KMS-11 (cell line): ENCODE measurements around the gene SLC7A8.

Source experiments
- H2AFZ ChIP-seq: fragments of 200-600 bp; sonication (generic); 2 replicates; pipeline ENCODE4 v1.6.1; 2016; ENCODE audit warnings: antibody characterized with exemption, mixed run types, low read depth
- H3K27ac ChIP-seq: fragments of 200-600 bp; sonication (generic); 2 replicates; pipeline ENCODE4 v1.6.1; 2016; ENCODE audit warnings: mild to moderate bottlenecking, mixed run types
- H3K27me3 ChIP-seq: fragments of 200-600 bp; sonication (generic); 2 replicates; pipeline ENCODE4 v1.6.1; 2017; ENCODE audit warnings: mild to moderate bottlenecking, low read depth, mixed run types, moderate library complexity; ENCODE audit not compliant: insufficient read depth
- H3K36me3 ChIP-seq: fragments of 200-600 bp; sonication (generic); 2 replicates; pipeline ENCODE4 v1.6.1; 2017; ENCODE audit warnings: mild to moderate bottlenecking, mixed run types; ENCODE audit not compliant: insufficient read depth
- H3K4me1 ChIP-seq: fragments of 200-600 bp; sonication (generic); 2 replicates; pipeline ENCODE4 v1.6.1; 2016; ENCODE audit warnings: mild to moderate bottlenecking, low read depth, mixed run types; ENCODE audit not compliant: poor library complexity, severe bottlenecking
- H3K4me2 ChIP-seq: fragments of 200-600 bp; sonication (generic); 2 replicates; pipeline ENCODE4 v1.7.0; 2016; ENCODE audit warnings: mild to moderate bottlenecking, mixed run types
- H3K4me3 ChIP-seq: fragments of 200-600 bp; sonication (generic); IDR thresholded peaks from 2 replicates; pipeline ENCODE4 v1.6.1; 2017; ENCODE audit warnings: low read depth, low read length, mixed read lengths; ENCODE audit not compliant: insufficient read depth
- H3K79me2 ChIP-seq: fragments of 200-600 bp; sonication (generic); 2 replicates; pipeline ENCODE4 v1.6.1; 2016; ENCODE audit warnings: low read depth, mixed run types; ENCODE audit not compliant: insufficient read depth
- H3K9ac ChIP-seq: fragments of 200-600 bp; sonication (generic); 2 replicates; pipeline ENCODE4 v1.6.1; 2016; ENCODE audit warnings: mild to moderate bottlenecking, mixed run types
- H4K20me1 ChIP-seq: fragments of 200-600 bp; sonication (generic); 2 replicates; pipeline ENCODE4 v1.6.1; 2016; ENCODE audit warnings: mild to moderate bottlenecking, mixed run types; ENCODE audit not compliant: insufficient read depth
- TF ChIP-seq, protein P1 (sequence below): fragments of 200-600 bp; sonication (generic); conservative IDR thresholded peaks from 2 replicates; pipeline ENCODE4 v1.6.1; 2017; ENCODE audit warnings: low read depth, mild to moderate bottlenecking, antibody characterized with exemption, low read length, moderate library complexity, mixed read lengths

The SLC7A8 gene

DNA sequence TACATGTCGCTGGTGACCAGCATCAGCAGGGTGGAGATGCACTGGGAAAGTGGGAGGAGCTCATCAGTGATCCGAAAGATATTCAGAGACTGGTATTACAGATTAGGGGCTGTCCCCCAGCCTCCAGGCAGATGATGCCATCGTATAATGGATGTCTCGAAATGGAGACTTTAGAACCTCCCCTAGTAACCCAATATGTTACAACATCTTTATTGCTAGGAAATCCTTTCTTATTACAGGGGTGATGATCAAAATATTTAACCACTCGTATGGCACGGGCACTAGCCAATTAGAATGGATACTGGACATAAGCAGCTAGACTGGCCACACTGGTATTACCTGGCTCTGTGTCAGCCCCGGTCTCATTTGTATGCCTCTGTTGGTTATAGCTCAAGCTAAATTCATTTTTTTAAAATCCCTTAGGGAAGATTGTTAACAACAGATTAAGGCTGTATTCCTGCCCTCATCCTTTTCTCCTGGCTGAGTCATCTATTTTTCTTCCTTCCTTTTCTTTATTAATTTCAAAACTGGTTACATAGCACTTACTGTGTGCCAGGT, 53.6 kb downstream of the SLC7A8 start:
- H2AFZ ChIP-seq, result no peak overlapping the region
- H3K79me2 ChIP-seq, result no peaks in the 10 kb centered on the region
- H3K9ac ChIP-seq, result no peak overlapping the region
- no peaks in the 10 kb centered on the region for H3K36me3 ChIP-seq
- H4K20me1 ChIP-seq, result no peaks in the 10 kb centered on the region
- no peak overlapping the region for H3K27ac ChIP-seq
- H3K4me3 ChIP-seq, result no peak overlapping the region
- TF ChIP-seq, protein P1, sequence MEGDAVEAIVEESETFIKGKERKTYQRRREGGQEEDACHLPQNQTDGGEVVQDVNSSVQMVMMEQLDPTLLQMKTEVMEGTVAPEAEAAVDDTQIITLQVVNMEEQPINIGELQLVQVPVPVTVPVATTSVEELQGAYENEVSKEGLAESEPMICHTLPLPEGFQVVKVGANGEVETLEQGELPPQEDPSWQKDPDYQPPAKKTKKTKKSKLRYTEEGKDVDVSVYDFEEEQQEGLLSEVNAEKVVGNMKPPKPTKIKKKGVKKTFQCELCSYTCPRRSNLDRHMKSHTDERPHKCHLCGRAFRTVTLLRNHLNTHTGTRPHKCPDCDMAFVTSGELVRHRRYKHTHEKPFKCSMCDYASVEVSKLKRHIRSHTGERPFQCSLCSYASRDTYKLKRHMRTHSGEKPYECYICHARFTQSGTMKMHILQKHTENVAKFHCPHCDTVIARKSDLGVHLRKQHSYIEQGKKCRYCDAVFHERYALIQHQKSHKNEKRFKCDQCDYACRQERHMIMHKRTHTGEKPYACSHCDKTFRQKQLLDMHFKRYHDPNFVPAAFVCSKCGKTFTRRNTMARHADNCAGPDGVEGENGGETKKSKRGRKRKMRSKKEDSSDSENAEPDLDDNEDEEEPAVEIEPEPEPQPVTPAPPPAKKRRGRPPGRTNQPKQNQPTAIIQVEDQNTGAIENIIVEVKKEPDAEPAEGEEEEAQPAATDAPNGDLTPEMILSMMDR, result no peak
- no peak overlapping the region for H3K4me2 ChIP-seq
- no peaks in the 10 kb centered on the region for H3K4me1 ChIP-seq
- H3K27me3 ChIP-seq, result no peaks in the 10 kb centered on the region

DNA sequence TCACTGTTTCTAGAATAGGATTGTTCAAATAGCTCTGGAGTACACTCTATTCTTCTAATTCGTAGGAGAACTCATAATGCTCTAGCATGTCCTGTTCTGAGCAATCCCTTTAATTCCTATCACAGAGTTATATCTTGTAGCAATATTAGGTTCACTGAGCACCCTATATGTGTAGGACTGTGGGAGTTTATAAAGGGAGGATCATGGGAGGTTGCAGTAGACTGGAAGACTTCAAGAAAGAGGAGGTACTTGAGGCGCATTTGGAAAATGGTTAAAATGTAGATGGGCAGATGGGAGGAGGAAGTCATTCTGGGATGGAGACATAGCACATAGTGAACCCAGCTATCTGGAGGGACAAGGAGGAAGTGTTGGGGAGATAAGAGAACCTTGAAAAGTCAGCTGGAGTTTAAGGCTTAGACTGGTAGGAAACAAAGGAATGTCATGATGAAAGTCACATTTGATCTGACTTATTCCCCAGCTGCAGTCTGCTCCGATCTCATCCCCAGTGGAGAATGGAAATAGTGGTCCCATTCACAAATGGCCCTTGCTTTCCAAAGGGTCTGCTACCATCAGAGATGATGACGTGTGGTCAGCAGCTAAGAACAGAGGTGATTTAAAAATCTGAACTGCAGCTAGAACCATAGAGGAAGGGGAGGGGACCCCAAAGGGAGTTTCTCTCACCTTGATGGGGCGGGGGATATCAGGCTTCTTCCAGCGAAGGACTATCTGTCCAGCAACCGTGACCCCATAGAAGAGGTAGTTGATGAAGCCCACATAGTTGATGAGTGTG, 54.3 kb downstream of the SLC7A8 start:
- Histone ChIP-seq H4K20me1 (no peaks in the 10 kb centered on the region), H3K27ac (no peak overlapping the region), H3K4me1 (no peaks in the 10 kb centered on the region), H3K79me2 (no peaks in the 10 kb centered on the region), H2AFZ (no peak overlapping the region), H3K36me3 (no peaks in the 10 kb centered on the region), H3K9ac (no peak overlapping the region), H3K4me2 (no peak overlapping the region), H3K4me3 (no peak overlapping the region), H3K27me3 (no peaks in the 10 kb centered on the region)
- TF ChIP-seq, protein P1, result no peak

DNA sequence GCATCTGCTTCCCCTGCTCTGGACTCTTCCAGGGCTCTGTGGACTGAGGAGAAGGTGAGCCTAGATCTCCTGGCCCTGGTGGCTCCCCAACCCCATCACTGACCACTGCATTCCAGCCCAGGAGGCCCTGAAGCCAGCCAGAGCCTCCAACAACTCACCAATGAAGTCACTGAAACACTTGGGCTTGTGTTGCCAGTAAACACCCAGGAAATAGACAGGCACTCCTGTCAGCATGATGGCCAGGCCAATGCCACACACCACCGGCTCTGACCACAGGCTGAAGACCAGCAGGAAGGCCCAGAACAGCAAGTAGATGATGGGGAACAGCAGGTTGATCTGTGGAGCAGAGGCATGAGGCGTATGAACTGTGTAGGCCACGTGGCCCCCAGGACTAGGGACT, 55.6 kb downstream of the SLC7A8 start:
- Histone ChIP-seq H4K20me1 (no peaks in the 10 kb centered on the region), H3K4me3 (no peak overlapping the region), H3K4me1 (no peaks in the 10 kb centered on the region), H3K9ac (no peak overlapping the region), H3K4me2 (no peak overlapping the region), H3K79me2 (no peaks in the 10 kb centered on the region), H2AFZ (no peak overlapping the region), H3K36me3 (no peaks in the 10 kb centered on the region), H3K27me3 (no peaks in the 10 kb centered on the region), H3K27ac (no peak overlapping the region)
- TF ChIP-seq, protein P1, result no peak

GRCh38 chr14:23126548-23127278, 56.7 kb downstream of the SLC7A8 start:
- Histone ChIP-seq H3K4me2 (no peak overlapping the region), H3K4me1 (peaks cover 2% of the 10 kb centered on the region), H3K27ac (no peak overlapping the region), H3K4me3 (no peak overlapping the region), H3K9ac (no peak overlapping the region), H3K79me2 (no peaks in the 10 kb centered on the region), H3K27me3 (no peaks in the 10 kb centered on the region), H2AFZ (no peak overlapping the region), H4K20me1 (no peaks in the 10 kb centered on the region), H3K36me3 (no peaks in the 10 kb centered on the region)
- TF ChIP-seq, protein P1, result no peak
